HL-60 (cell line): ENCODE measurements around the gene RAB42.

ENCODE experiments used
- DNase-seq, 2 experiments: peaks; one replicate each; pipeline ENCODE4 v3.0.0-alpha.2; 2010 to 2020; ENCODE audit warnings: low read depth in 1 of 2, low spot score in 1 of 2
- H3K27ac ChIP-seq: fragments of 250-450 bp; sonication (Bioruptor Pico); replicated peaks from 2 replicates; pipeline ENCODE4 v1.5.1; 2020; ENCODE audit warnings: mild to moderate bottlenecking, moderate library complexity
- H3K27me3 ChIP-seq: fragments of 250-450 bp; sonication (Bioruptor Pico); 2 replicates; pipeline ENCODE4 v1.5.1; 2021; ENCODE audit warnings: mild to moderate bottlenecking, moderate library complexity; ENCODE audit not compliant: insufficient read depth, poor library complexity, severe bottlenecking
- H3K4me3 ChIP-seq: replicated peaks from 2 replicates; pipeline ENCODE4 v1.5.1; 2011; ENCODE audit warnings: mild to moderate bottlenecking, control low read depth, low read length; ENCODE audit not compliant: insufficient read depth
- GABPA ChIP-seq: IDR thresholded peaks from 2 replicates; pipeline ENCODE4 v1.6.1; 2012; ENCODE audit warnings: low read depth
- POLR2AphosphoS5 ChIP-seq: IDR thresholded peaks from 2 replicates; pipeline ENCODE4 v1.6.1; 2012; ENCODE audit warnings: low read depth
- SPI1 ChIP-seq: IDR thresholded peaks from 2 replicates; pipeline ENCODE4 v1.6.1; 2012; ENCODE audit warnings: low read depth, mild to moderate bottlenecking, borderline replicate concordance
- TF ChIP-seq, protein P1 (sequence below): IDR thresholded peaks from 2 replicates; pipeline ENCODE4 v1.6.1; 2012; ENCODE audit warnings: low read depth; ENCODE audit not compliant: insufficient replicate concordance
- TF ChIP-seq, protein P2 (sequence below): IDR thresholded peaks from one replicate; pipeline ENCODE4 v1.5.1; 2011; ENCODE audit warnings: low read length, control low read depth, inconsistent platforms; ENCODE audit not compliant: insufficient read depth

Gene RAB42

DNA sequence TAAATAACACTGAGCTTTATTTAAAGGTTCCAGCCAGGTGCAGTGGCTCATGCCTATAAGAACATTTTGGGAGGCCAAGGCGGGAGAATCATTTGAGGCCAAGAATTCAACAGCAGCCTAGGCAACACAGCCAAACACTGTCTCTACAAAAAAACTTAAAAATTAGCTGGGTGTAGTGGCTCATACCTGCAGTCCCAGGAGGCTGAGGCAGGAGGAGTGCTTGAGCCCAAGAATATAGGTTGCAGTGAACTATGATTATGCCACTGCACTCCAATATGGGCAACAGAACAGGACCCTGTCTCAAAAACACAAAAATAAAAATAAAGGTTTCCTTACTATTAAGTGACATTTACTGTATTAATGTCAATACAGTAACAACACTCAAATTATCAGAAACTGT is 48.7 kb downstream of the RAB42 start:
- TF ChIP-seq SPI1 (no peak), GABPA (no peak), POLR2AphosphoS5 (no peak)
- TF ChIP-seq, protein P1, sequence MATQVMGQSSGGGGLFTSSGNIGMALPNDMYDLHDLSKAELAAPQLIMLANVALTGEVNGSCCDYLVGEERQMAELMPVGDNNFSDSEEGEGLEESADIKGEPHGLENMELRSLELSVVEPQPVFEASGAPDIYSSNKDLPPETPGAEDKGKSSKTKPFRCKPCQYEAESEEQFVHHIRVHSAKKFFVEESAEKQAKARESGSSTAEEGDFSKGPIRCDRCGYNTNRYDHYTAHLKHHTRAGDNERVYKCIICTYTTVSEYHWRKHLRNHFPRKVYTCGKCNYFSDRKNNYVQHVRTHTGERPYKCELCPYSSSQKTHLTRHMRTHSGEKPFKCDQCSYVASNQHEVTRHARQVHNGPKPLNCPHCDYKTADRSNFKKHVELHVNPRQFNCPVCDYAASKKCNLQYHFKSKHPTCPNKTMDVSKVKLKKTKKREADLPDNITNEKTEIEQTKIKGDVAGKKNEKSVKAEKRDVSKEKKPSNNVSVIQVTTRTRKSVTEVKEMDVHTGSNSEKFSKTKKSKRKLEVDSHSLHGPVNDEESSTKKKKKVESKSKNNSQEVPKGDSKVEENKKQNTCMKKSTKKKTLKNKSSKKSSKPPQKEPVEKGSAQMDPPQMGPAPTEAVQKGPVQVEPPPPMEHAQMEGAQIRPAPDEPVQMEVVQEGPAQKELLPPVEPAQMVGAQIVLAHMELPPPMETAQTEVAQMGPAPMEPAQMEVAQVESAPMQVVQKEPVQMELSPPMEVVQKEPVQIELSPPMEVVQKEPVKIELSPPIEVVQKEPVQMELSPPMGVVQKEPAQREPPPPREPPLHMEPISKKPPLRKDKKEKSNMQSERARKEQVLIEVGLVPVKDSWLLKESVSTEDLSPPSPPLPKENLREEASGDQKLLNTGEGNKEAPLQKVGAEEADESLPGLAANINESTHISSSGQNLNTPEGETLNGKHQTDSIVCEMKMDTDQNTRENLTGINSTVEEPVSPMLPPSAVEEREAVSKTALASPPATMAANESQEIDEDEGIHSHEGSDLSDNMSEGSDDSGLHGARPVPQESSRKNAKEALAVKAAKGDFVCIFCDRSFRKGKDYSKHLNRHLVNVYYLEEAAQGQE = no peak
- TF ChIP-seq, protein P2, sequence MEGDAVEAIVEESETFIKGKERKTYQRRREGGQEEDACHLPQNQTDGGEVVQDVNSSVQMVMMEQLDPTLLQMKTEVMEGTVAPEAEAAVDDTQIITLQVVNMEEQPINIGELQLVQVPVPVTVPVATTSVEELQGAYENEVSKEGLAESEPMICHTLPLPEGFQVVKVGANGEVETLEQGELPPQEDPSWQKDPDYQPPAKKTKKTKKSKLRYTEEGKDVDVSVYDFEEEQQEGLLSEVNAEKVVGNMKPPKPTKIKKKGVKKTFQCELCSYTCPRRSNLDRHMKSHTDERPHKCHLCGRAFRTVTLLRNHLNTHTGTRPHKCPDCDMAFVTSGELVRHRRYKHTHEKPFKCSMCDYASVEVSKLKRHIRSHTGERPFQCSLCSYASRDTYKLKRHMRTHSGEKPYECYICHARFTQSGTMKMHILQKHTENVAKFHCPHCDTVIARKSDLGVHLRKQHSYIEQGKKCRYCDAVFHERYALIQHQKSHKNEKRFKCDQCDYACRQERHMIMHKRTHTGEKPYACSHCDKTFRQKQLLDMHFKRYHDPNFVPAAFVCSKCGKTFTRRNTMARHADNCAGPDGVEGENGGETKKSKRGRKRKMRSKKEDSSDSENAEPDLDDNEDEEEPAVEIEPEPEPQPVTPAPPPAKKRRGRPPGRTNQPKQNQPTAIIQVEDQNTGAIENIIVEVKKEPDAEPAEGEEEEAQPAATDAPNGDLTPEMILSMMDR = no peak
- Histone ChIP-seq H3K27ac (peak overlapping the region; percentile 35; the same call in 1 of the 2 replicates), H3K4me3 (no peak overlapping the region), H3K27me3 (no peaks in the 10 kb centered on the region)
- peak in 1 of 2 experiments; percentile 45 for DNase-seq

DNA sequence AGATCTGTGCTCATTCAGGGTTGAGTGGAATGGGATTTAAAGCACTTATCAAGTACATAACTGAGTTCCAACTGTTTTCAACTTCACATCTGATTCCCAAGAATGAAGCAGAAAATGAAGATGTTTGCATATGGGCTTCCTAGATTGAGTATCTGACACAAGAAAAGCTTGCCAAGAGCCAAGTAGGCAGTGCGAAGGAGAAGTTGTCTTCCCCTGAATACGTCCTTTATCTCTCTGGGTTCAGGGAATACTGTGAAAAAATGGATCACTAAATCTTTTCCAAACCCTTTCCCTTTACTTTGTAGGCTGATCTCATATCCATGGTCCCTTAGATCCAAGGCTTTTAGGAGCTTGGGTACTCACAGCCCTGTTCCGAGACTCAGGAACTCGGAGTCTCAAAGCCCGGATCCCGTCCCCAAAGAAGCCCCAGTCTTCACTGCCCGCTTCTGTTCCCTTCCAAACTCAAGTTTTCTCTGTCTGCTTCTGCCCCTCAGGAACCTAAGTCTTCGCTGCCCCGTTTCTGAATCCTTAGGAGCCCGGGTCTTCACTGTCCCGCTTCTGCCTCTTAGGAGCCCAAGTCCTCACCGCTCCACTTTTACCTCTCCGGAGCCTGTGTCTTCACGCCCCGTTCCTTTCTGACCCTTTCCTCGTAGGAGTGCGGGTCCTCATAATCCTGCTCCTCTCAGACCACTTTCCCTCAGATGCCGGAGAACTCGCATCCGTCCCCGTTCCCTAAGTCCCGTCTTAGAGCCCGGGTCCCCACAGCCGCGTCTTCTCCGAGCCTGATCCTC is 50.2 kb downstream of the RAB42 start:
- H3K27ac ChIP-seq = peak overlapping the region; percentile 83
- H3K4me3 ChIP-seq = peak overlapping the region; percentile 78
- no peak for DNase-seq
- H3K27me3 ChIP-seq = no peaks in the 10 kb centered on the region
- TF ChIP-seq POLR2AphosphoS5 (no peak), GABPA (no peak), SPI1 (no peak)
- TF ChIP-seq, protein P2 = no peak
- TF ChIP-seq, protein P1 = no peak

DNA sequence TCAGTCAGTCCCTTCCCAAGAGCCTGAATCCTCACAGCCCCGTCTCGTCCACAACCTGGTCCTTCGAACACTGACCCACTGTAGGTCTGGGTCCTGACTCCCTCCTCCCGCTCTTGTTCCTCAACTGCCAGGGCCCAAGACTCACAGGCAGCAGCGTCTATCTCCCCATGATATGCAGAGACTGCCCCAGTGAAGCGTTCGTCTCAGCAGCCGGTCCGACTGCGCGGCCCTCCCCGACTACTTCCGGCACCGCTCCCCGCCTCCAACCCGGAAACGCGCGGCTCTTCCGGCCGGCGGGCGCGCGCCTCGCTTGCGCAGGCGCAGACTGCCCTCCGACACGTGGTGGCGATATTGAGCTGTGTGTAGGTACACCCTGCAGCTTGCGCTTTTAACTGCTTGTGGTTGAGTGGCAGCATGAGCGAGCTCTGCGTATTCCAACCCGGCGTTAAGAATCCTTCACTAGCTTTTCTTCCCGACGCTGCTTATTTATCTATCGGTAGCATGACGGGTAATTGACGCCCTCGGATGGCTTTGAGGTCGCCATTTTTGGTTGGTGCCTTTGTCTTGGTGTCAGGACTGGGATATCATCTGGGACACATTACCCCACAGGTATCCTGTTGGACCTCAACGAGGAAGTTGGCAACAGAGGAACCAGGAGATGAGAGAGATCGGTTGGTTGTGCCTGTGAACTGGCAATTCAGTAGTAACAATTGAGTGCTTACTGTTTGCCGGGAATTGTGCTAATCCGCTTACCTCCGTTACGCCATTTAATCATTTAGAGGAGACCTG is 51.0 kb downstream of the RAB42 start, which contains the start of gene TAF12:
Gene TAF12, minus strand, starts transcription at position 221 of the 789 bp plus-strand sequence. CDS start 20,986 bp downstream, outside the sequence.
- TF ChIP-seq, protein P1 = peak; percentile 52
- peak; percentile 95 for TF ChIP-seq POLR2AphosphoS5
- TF ChIP-seq, protein P2 = peak; percentile 26
- TF ChIP-seq SPI1 = peak; percentile 1; the same call in 1 of the 2 replicates
- peak; percentile 96 for TF ChIP-seq GABPA
- H3K27ac ChIP-seq = peak within 1 kb of the TSS; percentile 83
- H3K27me3 ChIP-seq = no peaks in the 10 kb centered on the region
- DNase-seq = peak; percentile 94 to 98
- peak within 1 kb of the TSS; percentile 78 for H3K4me3 ChIP-seq
